HepG2 (cell line): ENCODE data around the gene CPNE5. TPM values are rescaled to one million over a fixed set of nuclear protein-coding genes. Genes with fewer than 3 reads are reported as not detected.

Experiments
- ATAC-seq: fragments of 200-7000 bp; cut with Tn5 transposase; 3 replicates; pipeline ENCODE4 v1.9.1; 2020; ENCODE audit warnings: mild to moderate bottlenecking, moderate library complexity
- BruUV-seq: library from RNA; stranded (reverse); fragments of 400-500 nt; replicated peaks from 2 replicates; lab custom pipeline; 2021; lab: Mats Ljungman, UMichigan
- CTCF ChIA-PET: fragments of 300-600 bp; formaldehyde crosslinking; extraction: SDS; loops from one replicate; lab custom pipeline; 2021; ENCODE audit warnings: low total read pairs, inconsistent platforms, low intra/inter-chr PET ratio; lab: Yijun Ruan, JAX
- POLR2A ChIA-PET: fragments of 350-600 bp; sonication (Branson Sonifier 250); formaldehyde crosslinking; loops from one replicate; lab custom pipeline; 2020; ENCODE audit warnings: antibody characterized with exemption, inconsistent platforms; lab: Yijun Ruan, JAX
- DNase-seq: peaks from one replicate; pipeline ENCODE4 v3.0.0-alpha.2; 2015; ENCODE audit warnings: low spot score
- FAIRE-seq: peaks from 3 replicates; lab custom pipeline; 2011; peaks lifted over from hg19 to GRCh38; lab: Jason Lieb, UNC
- H2AFZ ChIP-seq: one replicate; pipeline ENCODE4 v1.6.1; 2011; ENCODE audit warnings: low read length, inconsistent platforms
- H3K27ac ChIP-seq: fragments of 300-600 bp; 3 replicates; pipeline ENCODE4 v1.8.0; 2011; ENCODE audit warnings: mixed run types, mild to moderate bottlenecking, mixed read lengths, low read length, inconsistent platforms; ENCODE audit not compliant: insufficient read depth; ENCODE audit errors: extremely low read length
- H3K27me3 ChIP-seq, 2 experiments: fragments of 200-600 bp in 1 of 2; 2 replicates in 1 of 2; 3 replicates in 1 of 2; pipeline versions ENCODE4 v1.6.0 to v1.8.0; 2011; ENCODE audit warnings: low read length in 2 of 2, mild to moderate bottlenecking in 2 of 2, moderate library complexity in 2 of 2, inconsistent platforms in 1 of 2; ENCODE audit not compliant: insufficient read depth in 2 of 2, control insufficient read depth in 1 of 2
- H3K36me3 ChIP-seq, 2 experiments: fragments of 200-600 bp in 1 of 2; replicated peaks in 1 of 2; 2 replicates in 1 of 2; 3 replicates in 1 of 2; pipeline versions ENCODE4 v1.5.1 to v1.8.0; 2011; ENCODE audit warnings: low read length in 2 of 2, inconsistent platforms in 1 of 2; ENCODE audit not compliant: insufficient read depth in 2 of 2, control insufficient read depth in 1 of 2
- H3K4me1 ChIP-seq: 2 replicates; pipeline ENCODE4 v1.5.1; 2012; ENCODE audit warnings: low read length, inconsistent platforms; ENCODE audit not compliant: insufficient read depth
- H3K4me2 ChIP-seq: 2 replicates; pipeline ENCODE4 v1.6.0; 2011; ENCODE audit warnings: low read depth, low read length, inconsistent platforms
- H3K4me3 ChIP-seq, 3 experiments: fragments of 200-600 bp in 1 of 3; sonication (generic), shearing (Covaris generic) in 1 of 3; replicated peaks in 1 of 3; 2 replicates each; pipeline ENCODE4 v1.5.1; 2011 to 2016; ENCODE audit warnings: low read length in 3 of 3, inconsistent platforms in 2 of 3, low read depth in 2 of 3, mild to moderate bottlenecking in 2 of 3, control low read depth in 1 of 3, mixed read lengths in 1 of 3; ENCODE audit not compliant: insufficient read depth in 1 of 3
- H3K79me2 ChIP-seq: one replicate; pipeline ENCODE4 v1.6.1; 2011; ENCODE audit warnings: low read length, inconsistent platforms; ENCODE audit not compliant: insufficient read depth
- H3K9ac ChIP-seq: 2 replicates; pipeline ENCODE4 v1.6.0; 2011; ENCODE audit warnings: mild to moderate bottlenecking, low read depth, low read length, inconsistent platforms; ENCODE audit not compliant: insufficient read depth
- H3K9me3 ChIP-seq: 2 replicates; pipeline ENCODE4 v1.5.1; 2012; ENCODE audit warnings: mild to moderate bottlenecking, low read length
- H4K20me1 ChIP-seq: 2 replicates; pipeline ENCODE4 v1.6.0; 2011; ENCODE audit warnings: inconsistent platforms, mild to moderate bottlenecking, low read length, moderate library complexity; ENCODE audit not compliant: insufficient read depth
- CAMTA2 ChIP-seq: sonication (generic); formaldehyde crosslinking; IDR thresholded peaks from 2 replicates; pipeline ENCODE4 v1.4.0; 2020; ENCODE audit warnings: mild to moderate bottlenecking, missing genetic modification reagents, borderline replicate concordance
- CHCHD3 ChIP-seq: sonication (generic); formaldehyde crosslinking; IDR thresholded peaks from 2 replicates; pipeline ENCODE4 v1.8.0; 2022; ENCODE audit warnings: mild to moderate bottlenecking, missing genetic modification reagents, moderate library complexity
- DR1 ChIP-seq: sonication (generic); formaldehyde crosslinking; IDR thresholded peaks from 2 replicates; pipeline ENCODE4 v1.8.0; 2021; ENCODE audit warnings: mild to moderate bottlenecking, missing genetic modification reagents, inconsistent platforms
- PBX2 ChIP-seq: IDR thresholded peaks from 2 replicates; pipeline ENCODE4 v1.6.1; 2016; ENCODE audit warnings: control low read depth
- RAD21 ChIP-seq: fragments of 450-650 bp; formaldehyde crosslinking; IDR thresholded peaks from 2 replicates; pipeline ENCODE4 v1.5.0; 2020; ENCODE audit warnings: mild to moderate bottlenecking
- SALL1 ChIP-seq: sonication (generic); formaldehyde crosslinking; IDR thresholded peaks from 2 replicates; pipeline ENCODE4 v1.8.0; 2022; ENCODE audit warnings: mild to moderate bottlenecking, missing genetic modification reagents
- SALL2 ChIP-seq: sonication (generic); formaldehyde crosslinking; IDR thresholded peaks from 2 replicates; pipeline ENCODE4 v1.8.1; 2023; ENCODE audit warnings: mild to moderate bottlenecking, missing genetic modification reagents, inconsistent platforms
- YEATS4 ChIP-seq: sonication (generic); formaldehyde crosslinking; IDR thresholded peaks from 2 replicates; pipeline ENCODE4 v1.4.0; 2020; ENCODE audit warnings: missing genetic modification reagents, borderline replicate concordance
- ZBTB49 ChIP-seq: sonication (generic); formaldehyde crosslinking; IDR thresholded peaks from 2 replicates; pipeline ENCODE4 v1.4.0; 2020; ENCODE audit warnings: missing genetic modification reagents, borderline replicate concordance
- ZNF354B ChIP-seq: sonication (generic); formaldehyde crosslinking; IDR thresholded peaks from 2 replicates; pipeline ENCODE4 v1.8.0; 2022; ENCODE audit warnings: mild to moderate bottlenecking, missing genetic modification reagents
- ZNF530 ChIP-seq: sonication (generic); formaldehyde crosslinking; IDR thresholded peaks from 2 replicates; pipeline ENCODE4 v1.5.0; 2020; ENCODE audit warnings: low read depth, mild to moderate bottlenecking, missing genetic modification reagents
- WGBS: methylation state at CpG from one replicate; pipeline ENCODE4 v1.1.6; 2017; ENCODE audit warnings: low lambda C conversion rate; 5-methylcytosine and 5-hydroxymethylcytosine counted together
- in situ Hi-C: cut with HindIII; loops from 2 replicates; pipeline ENCODE4 v1.10.0; 2017; ENCODE audit warnings: low pct_unique_long_range_greater_than_20kb; ENCODE audit not compliant: extremely low pct_ligation_motif_present
- intact Hi-C: fragments of 100-400 bp; cut with micrococcal nuclease; formaldehyde crosslinking; loops from one replicate; pipeline ENCODE4 v1.10.0; 2022; ENCODE audit not compliant: unreplicated experiment
- polyA plus RNA-seq, 8 experiments: library from polyadenylated mRNA; depleted of rRNA in 3 of 8; stranded (reverse) in 7 of 8; unstranded in 1 of 8; fragments of >200 nt; fragmentation: Illumina TruSeq in 4 of 8; extraction: Trizol in 4 of 8; gene quantifications; 2 replicates each; pipeline versions ENCODE4 v1.2.1 to v1.2.3, GENCODE V29; 2011 to 2016; ENCODE audit warnings: low read depth in 4 of 8, missing spikeins in 1 of 8, mixed read lengths in 1 of 8; ENCODE audit not compliant: insufficient read depth in 1 of 8
- total RNA-seq, 5 experiments: library from RNA; depleted of rRNA; stranded (reverse); fragments of >200 nt; fragmentation: Illumina TruSeq; extraction: Trizol; gene quantifications; 2 replicates each; pipeline ENCODE4 v1.2.3, GENCODE V29; 2016; ENCODE audit warnings: low read depth in 1 of 5
- TF ChIP-seq, protein P1 (sequence below): sonication (generic); formaldehyde crosslinking; IDR thresholded peaks from 2 replicates; pipeline ENCODE4 v1.8.1; 2023; ENCODE audit warnings: mild to moderate bottlenecking, missing genetic modification reagents
- TF ChIP-seq, protein P2 (sequence below): sonication (generic); formaldehyde crosslinking; IDR thresholded peaks from 2 replicates; pipeline ENCODE4 v1.8.0; 2022; ENCODE audit warnings: mild to moderate bottlenecking, missing genetic modification reagents

CPNE5 gene
- total and polyA plus RNA-seq, 2 of the 13 experiments (the other 11 are each of a cell fraction or from before 2014, with no cell fraction given): 0.16 TPM; not detected in 1

GRCh38 chr6:36759148-36759759 is 80.0 kb downstream of the CPNE5 start (continued):
- TF ChIP-seq ZBTB49 (CRISPR knock-in tag) (no peak), CHCHD3 (CRISPR knock-in tag) (0 out of 2 replicates have a peak, but pooled peaks have one; percentile 25), RAD21 (CRISPR knock-in tag) (peak; percentile 85)
- TF ChIP-seq, all 625 proteins: peak for 24

DNA sequence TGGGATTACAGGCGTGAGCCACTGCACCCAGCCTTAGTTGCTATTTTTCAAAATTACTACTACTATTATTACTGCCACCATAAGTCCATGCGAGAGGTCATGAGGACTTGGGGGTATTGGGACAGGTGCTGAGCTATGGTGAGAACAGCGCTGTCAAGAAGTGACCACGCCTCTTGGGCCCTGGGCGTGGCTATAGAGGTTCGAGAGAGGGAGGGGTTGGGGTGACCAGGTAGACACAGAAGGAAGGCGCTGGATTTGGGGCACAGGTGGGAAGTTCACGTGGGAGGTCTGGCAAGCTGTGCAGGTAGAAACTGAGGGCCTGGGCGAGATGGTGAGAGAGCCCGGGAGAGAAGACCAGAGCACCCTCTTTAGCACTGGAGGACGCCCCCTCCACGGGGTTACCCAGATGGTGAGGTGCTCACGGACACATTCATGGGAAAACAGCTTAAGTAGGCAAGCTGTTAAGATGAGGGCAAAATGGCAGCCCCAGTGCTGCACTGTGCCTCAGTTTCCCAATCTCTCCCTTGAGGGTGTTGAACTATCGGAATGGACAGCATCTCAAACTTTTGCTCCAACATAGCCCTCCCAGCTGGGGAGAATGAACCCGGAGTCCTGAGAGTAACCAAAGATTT is 80.6 kb downstream of the CPNE5 start:
- H3K27me3 ChIP-seq: peaks cover 3 to 73% of the 10 kb centered on the region in 2 experiments; a peak in 4 of 5 replicates
- FAIRE-seq (no peak), DNase-seq (no peak), ATAC-seq (peak; percentile 14)
- no peak overlapping the region for H3K27ac ChIP-seq
- CTCF ChIA-PET: interaction anchor here (1.7 kb wide), 2 partner anchors 135 to 144 kb away, joined by 16 to 17 read pairs; no protein-coding TSS in a partner anchor
- no peaks in the 10 kb centered on the region for H3K9me3 ChIP-seq
- WGBS: 40% methylated on average over 15 of the region's 15 CpGs
- intact Hi-C loops (loop anchor here (1.0 kb wide), 2 partner anchors 143 to 335 kb away; no protein-coding TSS in a partner anchor), in situ Hi-C loops (no loop called here)
- H3K4me3 ChIP-seq: no peak overlapping the region
- no peak overlapping the region for H3K9ac ChIP-seq
- H3K4me1 ChIP-seq: peaks cover 10% of the 10 kb centered on the region; the same call in 1 of the 2 replicates
- H4K20me1 ChIP-seq: no peaks in the 10 kb centered on the region; the same call in 1 of the 2 replicates
- no TSS peak for BruUV-seq
- no peaks in the 10 kb centered on the region for H3K79me2 ChIP-seq
- H3K36me3 ChIP-seq: no peaks in the 10 kb centered on the region
- POLR2A ChIA-PET: interaction anchor here (1.2 kb wide), 1 partner anchor 265 kb away, joined by 3 read pairs; no protein-coding TSS in a partner anchor
- H3K4me2 ChIP-seq: no peak overlapping the region
- H2AFZ ChIP-seq: no peak overlapping the region
- peak; percentile 41; the same call in 1 of the 2 replicates for TF ChIP-seq ZNF354B (CRISPR knock-in tag)
- no peak for TF ChIP-seq ZNF530 (CRISPR knock-in tag)
- no peak for TF ChIP-seq PBX2 (CRISPR knock-in tag)
- TF ChIP-seq SALL1 (CRISPR knock-in tag): 0 out of 2 replicates have a peak, but pooled peaks have one; percentile 6
- TF ChIP-seq DR1 (CRISPR knock-in tag): 0 out of 2 replicates have a peak, but pooled peaks have one; percentile 14
- no peak for TF ChIP-seq CAMTA2
- TF ChIP-seq, protein P1, sequence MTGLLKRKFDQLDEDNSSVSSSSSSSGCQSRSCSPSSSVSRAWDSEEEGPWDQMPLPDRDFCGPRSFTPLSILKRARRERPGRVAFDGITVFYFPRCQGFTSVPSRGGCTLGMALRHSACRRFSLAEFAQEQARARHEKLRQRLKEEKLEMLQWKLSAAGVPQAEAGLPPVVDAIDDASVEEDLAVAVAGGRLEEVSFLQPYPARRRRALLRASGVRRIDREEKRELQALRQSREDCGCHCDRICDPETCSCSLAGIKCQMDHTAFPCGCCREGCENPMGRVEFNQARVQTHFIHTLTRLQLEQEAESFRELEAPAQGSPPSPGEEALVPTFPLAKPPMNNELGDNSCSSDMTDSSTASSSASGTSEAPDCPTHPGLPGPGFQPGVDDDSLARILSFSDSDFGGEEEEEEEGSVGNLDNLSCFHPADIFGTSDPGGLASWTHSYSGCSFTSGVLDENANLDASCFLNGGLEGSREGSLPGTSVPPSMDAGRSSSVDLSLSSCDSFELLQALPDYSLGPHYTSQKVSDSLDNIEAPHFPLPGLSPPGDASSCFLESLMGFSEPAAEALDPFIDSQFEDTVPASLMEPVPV (CRISPR knock-in tag): peak; percentile 52; the same call in 1 of the 2 replicates
- 0 out of 2 replicates have a peak, but pooled peaks have one; percentile 45 for TF ChIP-seq SALL2 (CRISPR knock-in tag)
- 0 out of 2 replicates have a peak, but pooled peaks have one; percentile 35 for TF ChIP-seq YEATS4 (CRISPR knock-in tag)
- TF ChIP-seq, protein P2, sequence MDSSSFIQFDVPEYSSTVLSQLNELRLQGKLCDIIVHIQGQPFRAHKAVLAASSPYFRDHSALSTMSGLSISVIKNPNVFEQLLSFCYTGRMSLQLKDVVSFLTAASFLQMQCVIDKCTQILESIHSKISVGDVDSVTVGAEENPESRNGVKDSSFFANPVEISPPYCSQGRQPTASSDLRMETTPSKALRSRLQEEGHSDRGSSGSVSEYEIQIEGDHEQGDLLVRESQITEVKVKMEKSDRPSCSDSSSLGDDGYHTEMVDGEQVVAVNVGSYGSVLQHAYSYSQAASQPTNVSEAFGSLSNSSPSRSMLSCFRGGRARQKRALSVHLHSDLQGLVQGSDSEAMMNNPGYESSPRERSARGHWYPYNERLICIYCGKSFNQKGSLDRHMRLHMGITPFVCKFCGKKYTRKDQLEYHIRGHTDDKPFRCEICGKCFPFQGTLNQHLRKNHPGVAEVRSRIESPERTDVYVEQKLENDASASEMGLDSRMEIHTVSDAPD (CRISPR knock-in tag): 0 out of 2 replicates have a peak, but pooled peaks have one; percentile 24
